NT2/D1 (cell line): ENCODE results near the gene SIAE.

Experiments used
- SUZ12 ChIP-seq: IDR thresholded peaks from 2 replicates; pipeline ENCODE4 v1.6.1; 2011; ENCODE audit not compliant: insufficient read length, insufficient read depth; ENCODE audit errors: extremely low read depth
- YY1 ChIP-seq: IDR thresholded peaks from 2 replicates; pipeline ENCODE4 v1.6.1; 2011; ENCODE audit not compliant: insufficient read length, insufficient read depth

- TF ChIP-seq SUZ12 (no peak), YY1 (no peak)
Measured at GRCh38 chr11:124646148-124646547, 27.4 kb downstream of the SIAE start.
